ENCODE measurements around the gene IGFN1. TPM values are rescaled to one million over a fixed set of nuclear protein-coding genes. Genes with fewer than 3 reads are reported as not detected.

IGFN1 gene
- total and polyA plus RNA-seq, 9 of the 15 experiments (the other 6 are each of a cell fraction or from before 2014, with no cell fraction given): 0.04 TPM; not detected in 8

DNA sequence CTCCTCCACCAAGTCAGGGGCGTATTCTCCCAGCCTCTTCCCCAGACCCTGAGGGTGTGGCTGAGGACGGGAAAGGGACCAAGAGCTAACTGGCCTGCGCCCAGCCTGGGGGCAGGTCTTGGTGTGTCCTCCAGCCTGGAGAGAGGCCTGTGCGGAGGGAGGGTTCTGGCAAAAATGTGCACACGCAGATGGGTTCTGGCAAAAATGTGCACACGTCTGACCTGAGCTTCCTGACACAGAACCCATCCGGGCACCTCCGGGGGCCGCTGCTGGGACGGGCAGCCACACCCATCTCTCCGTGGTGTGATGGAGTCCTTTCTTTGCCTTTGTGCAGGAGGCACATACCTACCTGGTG is 69.6 kb downstream of the IGFN1 start (continued):
- no peak for TF ChIP-seq ARHGAP35 (IDR thresholded peaks at IDR 0.05; ENCODE audit: partially characterized antibody)

GRCh38 chr1:201260648-201261311 is 70.2 kb downstream of the IGFN1 start:
- ChIA-PET CTCF (ENCODE audit: low intra/inter-chr PET ratio) (no interaction called here), POLR2A (interaction anchor here (0.5 to 1.0 kb wide), 5 partner anchors 9 to 119 kb away, joined by 3 read pairs; no protein-coding TSS in a partner anchor)
- TF ChIP-seq, protein P1, sequence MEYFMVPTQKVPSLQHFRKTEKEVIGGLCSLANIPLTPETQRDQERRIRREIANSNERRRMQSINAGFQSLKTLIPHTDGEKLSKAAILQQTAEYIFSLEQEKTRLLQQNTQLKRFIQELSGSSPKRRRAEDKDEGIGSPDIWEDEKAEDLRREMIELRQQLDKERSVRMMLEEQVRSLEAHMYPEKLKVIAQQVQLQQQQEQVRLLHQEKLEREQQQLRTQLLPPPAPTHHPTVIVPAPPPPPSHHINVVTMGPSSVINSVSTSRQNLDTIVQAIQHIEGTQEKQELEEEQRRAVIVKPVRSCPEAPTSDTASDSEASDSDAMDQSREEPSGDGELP (CRISPR knock-in tag; IDR thresholded peaks at IDR 0.05; ENCODE audit: borderline replicate concordance): no peak
- TF ChIP-seq CLOCK (CRISPR knock-in tag; IDR thresholded peaks at IDR 0.05; ENCODE audit: borderline replicate concordance): no peak
- TF ChIP-seq MTA2 (IDR thresholded peaks at IDR 0.05; ENCODE audit: low read depth): no peak
- no peak for TF ChIP-seq ZBTB33 (CRISPR knock-in tag; IDR thresholded peaks at IDR 0.05)
- TF ChIP-seq NRF1 (conservative IDR thresholded peaks at IDR 0.05 in 1 of 2, IDR thresholded peaks at IDR 0.05 in 1 of 2): no peak
- TF ChIP-seq L3MBTL2 (IDR thresholded peaks at IDR 0.05): no peak
- no peak for TF ChIP-seq E2F5 (CRISPR knock-in tag; IDR thresholded peaks at IDR 0.05)
- TF ChIP-seq RBM39 (optimal IDR thresholded peaks at IDR 0.05; ENCODE audit: low read depth, low read length): no peak
- no peak for TF ChIP-seq PHF20 (IDR thresholded peaks at IDR 0.05; ENCODE audit: partially characterized antibody)
- no peak for TF ChIP-seq MTA3 (IDR thresholded peaks at IDR 0.05; ENCODE audit: borderline replicate concordance)
- no peak for TF ChIP-seq NR2C2 (CRISPR knock-in tag; IDR thresholded peaks at IDR 0.05)
- no peak for TF ChIP-seq NR2C2 (tag; IDR thresholded peaks at IDR 0.05)
- TF ChIP-seq SREBF1 (IDR thresholded peaks at IDR 0.05; ENCODE audit: borderline replicate concordance, low read depth, low read length): no peak
- intact Hi-C loops (cut with micrococcal nuclease): no loop called here
- Histone ChIP-seq H2AFZ (ENCODE audit: low read depth, low read length) (no peak overlapping the region), H3K4me3 (no peak overlapping the region), H3K4me1 (replicated peaks in 1 of 2; ENCODE audit: control insufficient read depth in 2 of 2, insufficient read depth in 2 of 2, low read length in 2 of 2) (peaks cover 0 to 11% of the 10 kb centered on the region in 2 experiments; a peak in 2 of 5 replicates), H3K27ac (ENCODE audit: extremely low read depth, low read depth, low read length) (no peak overlapping the region), H3K9me3 (replicated peaks; ENCODE audit: control insufficient read depth, insufficient read depth, low read depth, low read length) (no peaks in the 10 kb centered on the region), H3K9me1 (ENCODE audit: control insufficient read depth, insufficient read depth, low read length) (peaks cover 9% of the 10 kb centered on the region), H3K36me3 (ENCODE audit: control insufficient read depth, insufficient read depth, low read length) (no peaks in the 10 kb centered on the region), H3K79me2 (ENCODE audit: control insufficient read depth, insufficient read depth, low read length) (no peaks in the 10 kb centered on the region), H3K9ac (ENCODE audit: insufficient read depth in 1 of 2, low read depth in 2 of 2, low read length in 2 of 2) (no peak overlapping the region), H3K27me3 (ENCODE audit: control insufficient read depth in 2 of 2, insufficient read depth in 2 of 2, low read length in 2 of 2) (peaks cover 6 to 54% of the 10 kb centered on the region in 2 experiments; a peak in 4 of 5 replicates), H4K20me1 (replicated peaks; ENCODE audit: control insufficient read depth, insufficient read depth, low read length) (no peaks in the 10 kb centered on the region), H3K4me2 (ENCODE audit: insufficient read depth, low read length) (no peak overlapping the region)
- ATAC-seq (no peak), DNase-seq (ENCODE audit: extremely low read depth in 1 of 4, low spot score in 3 of 4) (no peak), FAIRE-seq (no peak)
- in situ Hi-C loops (cut with MboI): no loop called here
- 1% methylated on average over 8 of the region's 8 CpGs for WGBS (ENCODE audit: insufficient coverage, low coverage, missing lambda C conversion rate)
- no TSS peak for BruUV-seq (replicated peaks)

Data from K562 (cell line).